H1 (cell line): ENCODE data around the gene C2CD4D. TPM values are rescaled to one million over a fixed set of nuclear protein-coding genes. Genes with fewer than 3 reads are reported as not detected.

Source experiments
- CTCF ChIA-PET: fragments of 300-600 bp; sonication (Branson Sonifier 250); formaldehyde crosslinking; loops from one replicate; lab custom pipeline; 2021; ENCODE audit not compliant: partially characterized antibody; lab: Charles Lee
- POLR2A ChIA-PET: fragments of 300-600 bp; sonication (Branson Sonifier 250); formaldehyde crosslinking; loops from one replicate; lab custom pipeline; 2021; ENCODE audit warnings: inconsistent platforms; ENCODE audit not compliant: partially characterized antibody; lab: Charles Lee
- DNase-seq, 2 experiments: peaks; one replicate each; pipeline versions ENCODE4 v3.0.0 to v3.0.0-alpha.2; 2010 to 2022; ENCODE audit warnings: low spot score in 2 of 2, low read depth in 1 of 2, mixed read lengths in 1 of 2
- FAIRE-seq: peaks from 2 replicates; lab custom pipeline; 2011; peaks lifted over from hg19 to GRCh38; lab: Jason Lieb, UNC
- H2AFZ ChIP-seq: 2 replicates; pipeline ENCODE4 v1.8.1; 2012; ENCODE audit warnings: low read length, inconsistent platforms
- H2AK5ac ChIP-seq: 2 replicates; pipeline ENCODE4 v1.6.1; 2013; ENCODE audit warnings: low read depth, low read length
- H2BK120ac ChIP-seq: replicated peaks from 2 replicates; pipeline ENCODE3; 2013; ENCODE audit warnings: low read depth, low read length, inconsistent platforms
- H2BK12ac ChIP-seq: 2 replicates; pipeline ENCODE4 v1.6.1; 2013; ENCODE audit warnings: low read depth, low read length
- H2BK15ac ChIP-seq: 2 replicates; pipeline ENCODE4 v1.6.1; 2013; ENCODE audit warnings: low read length
- H2BK20ac ChIP-seq: 2 replicates; pipeline ENCODE4 v1.6.1; 2013; ENCODE audit warnings: low read length
- H2BK5ac ChIP-seq: 2 replicates; pipeline ENCODE4 v1.6.1; 2013; ENCODE audit warnings: low read depth, low read length
- H3K14ac ChIP-seq: 2 replicates; pipeline ENCODE4 v1.6.1; 2013; ENCODE audit warnings: inconsistent platforms; ENCODE audit not compliant: insufficient read length
- H3K18ac ChIP-seq: 2 replicates; pipeline ENCODE4 v1.6.1; 2013; ENCODE audit warnings: low read length; ENCODE audit errors: extremely low read depth
- H3K23ac ChIP-seq: 2 replicates; pipeline ENCODE4 v1.6.1; 2013; ENCODE audit warnings: inconsistent platforms; ENCODE audit not compliant: insufficient read length
- H3K23me2 ChIP-seq: 2 replicates; pipeline ENCODE4 v1.6.1; 2013; ENCODE audit warnings: low read depth, low read length
- H3K27ac ChIP-seq: 2 replicates; pipeline ENCODE4 v1.6.1; 2011; ENCODE audit warnings: low read depth, low read length, inconsistent platforms
- H3K27me3 ChIP-seq, 4 experiments: replicated peaks in 1 of 4; 1 replicate in 1 of 4; 2 replicates in 3 of 4; pipeline versions ENCODE4 v1.6.1 to v1.8.1; 2011 to 2013; ENCODE audit warnings: low read length in 3 of 4, mild to moderate bottlenecking in 3 of 4, inconsistent platforms in 2 of 4, mixed read lengths in 2 of 4, moderate library complexity in 1 of 4; ENCODE audit not compliant: control insufficient read depth in 3 of 4, insufficient read depth in 3 of 4; ENCODE audit errors: extremely low read depth in 1 of 4
- H3K36me3 ChIP-seq, 4 experiments: 2 replicates each; pipeline versions ENCODE4 v1.6.1 to v1.8.1; 2011 to 2013; ENCODE audit warnings: mild to moderate bottlenecking in 4 of 4, low read length in 3 of 4, moderate library complexity in 2 of 4, control low read depth in 1 of 4, inconsistent platforms in 1 of 4; ENCODE audit not compliant: insufficient read depth in 4 of 4, control insufficient read depth in 2 of 4
- H3K4ac ChIP-seq: replicated peaks from 2 replicates; pipeline ENCODE3; 2013; ENCODE audit warnings: low read length, low read depth, mixed read lengths, inconsistent platforms; ENCODE audit not compliant: insufficient read length
- H3K4me1 ChIP-seq, 4 experiments: replicated peaks in 1 of 4; 1 replicate in 1 of 4; 2 replicates in 3 of 4; pipeline versions ENCODE4 v1.6.1 to v1.8.1; 2011 to 2013; ENCODE audit warnings: low read length in 3 of 4, inconsistent platforms in 2 of 4, mixed read lengths in 1 of 4; ENCODE audit not compliant: insufficient read depth in 4 of 4, control insufficient read depth in 3 of 4
- H3K4me2 ChIP-seq, 2 experiments: 2 replicates each; pipeline versions ENCODE4 v1.6.1 to v1.8.1; 2011 to 2013; ENCODE audit warnings: low read depth in 2 of 2, low read length in 2 of 2, control low read depth in 1 of 2, inconsistent platforms in 1 of 2, mild to moderate bottlenecking in 1 of 2; ENCODE audit not compliant: insufficient read depth in 1 of 2
- H3K4me3 ChIP-seq, 4 experiments: fragments of 200-600, 300-600 bp in 1 of 4; sonication (generic), shearing (Covaris generic), sonication (Bioruptor Twin) in 1 of 4; 2 replicates each; pipeline versions ENCODE4 v1.5.1 to v1.8.1; 2011 to 2016; ENCODE audit warnings: low read length in 4 of 4, low read depth in 3 of 4, control low read depth in 2 of 4, inconsistent platforms in 2 of 4, mild to moderate bottlenecking in 2 of 4, mixed read lengths in 1 of 4, moderate library complexity in 1 of 4; ENCODE audit not compliant: insufficient read depth in 2 of 4; ENCODE audit errors: extremely low read depth in 1 of 4
- H3K56ac ChIP-seq: replicated peaks from 2 replicates; pipeline ENCODE3; 2013; ENCODE audit warnings: low read depth, mild to moderate bottlenecking, mixed read lengths, low read length, inconsistent platforms; ENCODE audit not compliant: insufficient read length
- H3K79me1 ChIP-seq: 2 replicates; pipeline ENCODE4 v1.6.1; 2013; ENCODE audit warnings: low read depth, low read length, control low read depth
- H3K79me2 ChIP-seq, 2 experiments: 2 replicates each; pipeline versions ENCODE4 v1.6.1 to v1.8.1; 2012 to 2013; ENCODE audit warnings: low read length in 2 of 2, mild to moderate bottlenecking in 2 of 2, inconsistent platforms in 1 of 2; ENCODE audit not compliant: insufficient read depth in 2 of 2, control insufficient read depth in 1 of 2
- H3K9ac ChIP-seq, 4 experiments: replicated peaks in 1 of 4; 1 replicate in 1 of 4; 2 replicates in 3 of 4; pipeline versions ENCODE4 v1.6.1 to v1.8.1; 2011 to 2013; ENCODE audit warnings: low read depth in 3 of 4, low read length in 3 of 4, control low read depth in 2 of 4, mild to moderate bottlenecking in 2 of 4, moderate library complexity in 2 of 4, inconsistent platforms in 1 of 4; ENCODE audit errors: extremely low read depth in 1 of 4
- H3K9me3 ChIP-seq, 2 experiments: 2 replicates each; pipeline versions ENCODE4 v1.6.1 to v1.8.1; 2012 to 2013; ENCODE audit warnings: mild to moderate bottlenecking in 2 of 2, moderate library complexity in 2 of 2, control low read depth in 1 of 2, inconsistent platforms in 1 of 2, low read depth in 1 of 2, low read length in 1 of 2, mixed read lengths in 1 of 2; ENCODE audit not compliant: insufficient read depth in 2 of 2
- H4K20me1 ChIP-seq, 2 experiments: replicated peaks in 1 of 2; 2 replicates each; pipeline versions ENCODE3 to v1.8.1; 2011 to 2013; ENCODE audit warnings: inconsistent platforms in 2 of 2, low read length in 2 of 2, mild to moderate bottlenecking in 1 of 2; ENCODE audit not compliant: insufficient read depth in 2 of 2, control insufficient read depth in 1 of 2
- H4K5ac ChIP-seq: 2 replicates; pipeline ENCODE4 v1.6.1; 2013; ENCODE audit warnings: low read length, low read depth, mixed read lengths, inconsistent platforms; ENCODE audit not compliant: insufficient read length
- H4K8ac ChIP-seq: 2 replicates; pipeline ENCODE4 v1.8.0; 2013; ENCODE audit warnings: mild to moderate bottlenecking, moderate library complexity, low read length, inconsistent platforms; ENCODE audit not compliant: insufficient read depth; ENCODE audit errors: extremely low read depth
- H4K91ac ChIP-seq: replicated peaks from 2 replicates; pipeline ENCODE3; 2013; ENCODE audit warnings: low read length, mixed read lengths, inconsistent platforms; ENCODE audit not compliant: insufficient read length
- JUND ChIP-seq: IDR thresholded peaks from 2 replicates; pipeline ENCODE4 v1.6.1; 2011; ENCODE audit warnings: mild to moderate bottlenecking, improper control_type of control experiment, low read length
- WGBS, 2 experiments: shearing (Covaris generic) in 1 of 2; methylation state at CpG; one replicate each; pipeline versions ENCODE4 v1.1.6 to v1.1.7; 2013 to 2015; ENCODE audit warnings: low lambda C conversion rate in 2 of 2, mixed read lengths in 2 of 2, inconsistent platforms in 1 of 2, low coverage in 1 of 2, missing lambda C conversion rate in 1 of 2; ENCODE audit not compliant: insufficient replicate concordance in 2 of 2, insufficient coverage in 1 of 2, insufficient read length in 1 of 2; ENCODE audit errors: extremely low coverage in 1 of 2, missing lambda C conversion rate in 1 of 2; 5-methylcytosine and 5-hydroxymethylcytosine counted together
- polyA plus RNA-seq, 7 experiments: library from polyadenylated mRNA; depleted of rRNA in 3 of 7; stranded (reverse) in 5 of 7; unstranded in 2 of 7; fragments of >200 nt in 5 of 7; fragments of 200-250 nt in 2 of 7; gene quantifications; 1 replicate in 5 of 7; 2 replicates in 1 of 7; 4 replicates in 1 of 7; pipeline versions ENCODE4 v1.2.1 to v1.2.3, GENCODE V29; 2011 to 2013; ENCODE audit warnings: missing spikeins in 2 of 7, mixed read lengths in 2 of 7
- total RNA-seq: library from RNA; stranded (reverse); fragmentation: NEBNext Ultra II Directional; extraction: Animal tissue kit (Norgen Biotek cat#: 25700); gene quantifications from 2 replicates; pipeline ENCODE4 v1.2.1, GENCODE V29; 2021

C2CD4D gene
- total and polyA plus RNA-seq, 2 of the 8 experiments (the other 6 are each of a cell fraction or from before 2014, with no cell fraction given) = 0.41 to 0.71 TPM

DNA sequence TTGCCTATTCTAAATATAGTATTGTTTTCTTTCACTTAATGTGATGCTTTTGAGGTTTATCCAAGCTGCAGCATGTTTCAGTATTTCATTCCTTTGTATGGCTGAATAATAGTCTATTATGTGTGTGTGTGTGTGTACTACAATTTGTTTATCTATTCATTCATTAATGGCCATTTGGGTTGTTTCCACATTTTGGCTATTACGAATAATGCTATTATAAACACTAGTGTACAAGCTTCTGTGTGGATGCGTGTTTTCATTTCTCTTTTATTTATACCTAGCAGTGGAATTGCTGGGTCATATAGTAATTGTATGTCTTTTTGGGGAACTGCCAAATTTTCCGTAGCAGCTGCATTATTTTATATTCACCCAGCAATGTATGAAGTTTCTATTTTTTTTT is 28.9 kb upstream of the C2CD4D start:
- Histone ChIP-seq H2BK5ac (no peak overlapping the region), H2BK12ac (no peak overlapping the region), H3K27ac (no peak overlapping the region), H2BK20ac (no peak overlapping the region), H4K20me1 (no peaks in the 10 kb centered on the region), H4K8ac (no peak overlapping the region), H3K23me2 (no peaks in the 10 kb centered on the region), H3K9me3 (no peaks in the 10 kb centered on the region), H3K36me3 (no peaks in the 10 kb centered on the region), H3K14ac (no peak overlapping the region), H4K91ac (no peak overlapping the region), H3K27me3 (peaks cover 0 to 14% (median under 1%) of the 10 kb centered on the region in 4 experiments; a peak in 4 of 7 replicates), H2AFZ (no peak overlapping the region), H3K4ac (no peak overlapping the region), H3K23ac (no peak overlapping the region), H3K4me2 (no peak overlapping the region), H3K4me1 (peaks cover 0 to 8% (median 1%) of the 10 kb centered on the region in 4 experiments; a peak in 3 of 7 replicates), H3K4me3 (no peak overlapping the region), H3K18ac (no peak overlapping the region), H2BK15ac (no peak overlapping the region), H3K79me1 (no peaks in the 10 kb centered on the region), H2BK120ac (no peak overlapping the region), H2AK5ac (no peak overlapping the region), H3K9ac (no peak overlapping the region), H3K56ac (no peak overlapping the region), H4K5ac (no peak overlapping the region), H3K79me2 (no peaks in the 10 kb centered on the region)
- ChIA-PET POLR2A (no interaction called here), CTCF (no interaction called here)
- no peak for TF ChIP-seq JUND
- DNase-seq = no peak
- no peak for FAIRE-seq
- 73% methylated on average over 3 of the region's 3 CpGs; no CpG with 5 or more reads in 1 of the 2 experiments for WGBS, 2 experiments
